ENCODE measurements around the gene KIF1A.

Gene KIF1A

DNA sequence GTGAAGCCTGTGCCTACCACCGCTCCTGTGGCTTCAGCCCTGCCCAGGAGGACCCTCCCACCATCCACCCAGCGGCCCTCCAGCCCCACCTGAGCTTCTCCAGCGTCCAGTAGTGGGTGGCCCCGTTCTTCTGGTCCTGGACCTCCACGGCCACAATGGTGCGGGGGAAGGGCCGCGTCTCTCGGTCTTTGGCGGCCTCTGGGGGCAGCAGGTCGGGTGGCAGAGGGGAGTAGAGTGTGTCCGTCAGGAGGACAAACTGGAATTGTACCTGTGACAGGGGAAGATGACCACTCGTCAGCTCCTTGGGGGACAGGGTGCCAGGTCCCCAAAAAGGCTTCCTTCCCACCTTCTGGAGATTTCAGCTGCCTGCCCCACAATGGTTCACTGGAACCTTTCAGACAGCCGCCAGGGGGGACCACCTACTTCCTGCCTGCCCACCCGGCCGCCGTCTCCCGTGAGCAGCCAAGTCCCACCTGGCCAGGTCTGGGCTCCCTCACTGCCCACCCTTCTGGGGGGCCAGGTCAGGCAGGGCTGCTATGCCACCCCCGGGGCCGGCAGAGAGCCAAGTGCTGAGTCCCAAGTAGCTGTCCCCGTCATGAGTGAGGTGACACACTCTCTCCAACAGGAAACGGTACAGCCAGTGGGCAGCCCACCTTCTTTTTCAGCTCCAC lies 59.3 kb downstream of the KIF1A start:
- Histone ChIP-seq H3K4me1 (ENCODE audit: insufficient read depth, low read length, poor library complexity, severe bottlenecking) (no peaks in the 10 kb centered on the region), H3K79me2 (ENCODE audit: insufficient read depth, low read length) (no peaks in the 10 kb centered on the region), H3K9me2 (replicated peaks; ENCODE audit: low read depth, low read length) (no peaks in the 10 kb centered on the region), H3K4me3 (ENCODE audit: low read length, poor library complexity, severe bottlenecking) (no peak overlapping the region), H4K20me1 (ENCODE audit: insufficient read depth, low read length, poor library complexity, severe bottlenecking) (no peaks in the 10 kb centered on the region), H3F3A (ENCODE audit: low read depth) (no peaks in the 10 kb centered on the region), H3K27me3 (ENCODE audit: insufficient read depth, low read length, poor library complexity, severe bottlenecking) (no peaks in the 10 kb centered on the region), H3K9me3 (ENCODE audit: insufficient read depth, low read depth, low read length) (no peaks in the 10 kb centered on the region), H2AFZ (ENCODE audit: low read length) (no peak overlapping the region), H3K36me3 (ENCODE audit: insufficient read depth, low read length) (no peaks in the 10 kb centered on the region), H3K9ac (ENCODE audit: low read depth, low read length, poor library complexity, severe bottlenecking) (no peak overlapping the region), H3K4me2 (ENCODE audit: low read depth, low read length, poor library complexity, severe bottlenecking) (no peak overlapping the region)
- TF ChIP-seq, protein P1, sequence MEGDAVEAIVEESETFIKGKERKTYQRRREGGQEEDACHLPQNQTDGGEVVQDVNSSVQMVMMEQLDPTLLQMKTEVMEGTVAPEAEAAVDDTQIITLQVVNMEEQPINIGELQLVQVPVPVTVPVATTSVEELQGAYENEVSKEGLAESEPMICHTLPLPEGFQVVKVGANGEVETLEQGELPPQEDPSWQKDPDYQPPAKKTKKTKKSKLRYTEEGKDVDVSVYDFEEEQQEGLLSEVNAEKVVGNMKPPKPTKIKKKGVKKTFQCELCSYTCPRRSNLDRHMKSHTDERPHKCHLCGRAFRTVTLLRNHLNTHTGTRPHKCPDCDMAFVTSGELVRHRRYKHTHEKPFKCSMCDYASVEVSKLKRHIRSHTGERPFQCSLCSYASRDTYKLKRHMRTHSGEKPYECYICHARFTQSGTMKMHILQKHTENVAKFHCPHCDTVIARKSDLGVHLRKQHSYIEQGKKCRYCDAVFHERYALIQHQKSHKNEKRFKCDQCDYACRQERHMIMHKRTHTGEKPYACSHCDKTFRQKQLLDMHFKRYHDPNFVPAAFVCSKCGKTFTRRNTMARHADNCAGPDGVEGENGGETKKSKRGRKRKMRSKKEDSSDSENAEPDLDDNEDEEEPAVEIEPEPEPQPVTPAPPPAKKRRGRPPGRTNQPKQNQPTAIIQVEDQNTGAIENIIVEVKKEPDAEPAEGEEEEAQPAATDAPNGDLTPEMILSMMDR (conservative IDR thresholded peaks at IDR 0.05; ENCODE audit: low read length): no peak
- TF ChIP-seq EZH2phosphoT487 (IDR thresholded peaks at IDR 0.05; ENCODE audit: borderline replicate concordance): no peak

DNA sequence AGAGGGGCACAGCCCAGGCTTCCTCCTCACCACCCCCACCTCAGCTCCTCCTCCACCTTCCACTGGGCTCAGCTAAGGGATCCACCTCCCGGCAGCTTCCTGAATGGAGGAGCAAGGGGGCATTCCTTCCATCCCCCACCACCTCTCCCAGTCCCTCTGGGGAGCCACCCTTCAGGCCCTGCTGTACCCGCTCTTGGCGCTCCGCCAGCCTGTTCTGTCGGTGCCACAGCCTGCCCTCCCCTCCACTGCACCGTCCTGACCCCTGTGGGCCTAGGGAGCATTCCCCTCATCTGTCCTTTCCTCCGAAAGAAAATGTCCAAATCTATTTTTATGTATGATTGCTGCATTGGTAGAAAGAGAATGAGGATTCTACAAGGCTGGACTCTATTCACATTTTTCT lies 59.9 kb downstream of the KIF1A start:
- Histone ChIP-seq H3K4me1 (ENCODE audit: insufficient read depth, low read length, poor library complexity, severe bottlenecking) (no peaks in the 10 kb centered on the region), H3K9ac (ENCODE audit: low read depth, low read length, poor library complexity, severe bottlenecking) (no peak overlapping the region), H3K4me3 (ENCODE audit: low read length, poor library complexity, severe bottlenecking) (no peak overlapping the region), H3F3A (ENCODE audit: low read depth) (no peaks in the 10 kb centered on the region), H3K36me3 (ENCODE audit: insufficient read depth, low read length) (no peaks in the 10 kb centered on the region), H2AFZ (ENCODE audit: low read length) (no peak overlapping the region), H3K9me3 (ENCODE audit: insufficient read depth, low read depth, low read length) (no peaks in the 10 kb centered on the region), H3K27me3 (ENCODE audit: insufficient read depth, low read length, poor library complexity, severe bottlenecking) (no peaks in the 10 kb centered on the region), H4K20me1 (ENCODE audit: insufficient read depth, low read length, poor library complexity, severe bottlenecking) (no peaks in the 10 kb centered on the region), H3K4me2 (ENCODE audit: low read depth, low read length, poor library complexity, severe bottlenecking) (no peak overlapping the region), H3K9me2 (replicated peaks; ENCODE audit: low read depth, low read length) (no peaks in the 10 kb centered on the region), H3K79me2 (ENCODE audit: insufficient read depth, low read length) (no peaks in the 10 kb centered on the region)
- TF ChIP-seq EZH2phosphoT487 (IDR thresholded peaks at IDR 0.05; ENCODE audit: borderline replicate concordance): no peak
- TF ChIP-seq, protein P1 (conservative IDR thresholded peaks at IDR 0.05; ENCODE audit: low read length): no peak

DNA sequence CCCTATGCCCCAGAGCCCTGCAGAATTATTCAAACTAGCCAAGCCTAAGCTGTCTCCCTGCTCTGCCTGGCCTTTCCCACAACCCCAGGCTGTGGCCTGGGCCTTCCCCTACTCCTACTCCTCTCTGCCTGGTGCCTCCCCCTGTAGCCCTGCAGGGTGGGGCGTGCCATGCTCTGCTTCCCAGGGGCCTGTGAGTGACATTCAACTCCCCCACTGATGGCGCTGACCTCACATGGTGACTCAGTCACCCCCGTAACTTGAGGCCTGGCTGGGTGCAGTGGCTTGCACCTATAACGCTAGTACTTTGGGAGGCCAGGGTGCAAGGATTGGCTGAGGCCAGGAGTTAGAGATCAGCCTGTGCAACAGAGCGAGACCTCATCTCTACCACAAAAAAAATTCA lies 60.6 kb downstream of the KIF1A start:
- H3K4me2 ChIP-seq (ENCODE audit: low read depth, low read length, poor library complexity, severe bottlenecking): no peak overlapping the region

More for the DNA sequence above, 60.6 kb downstream of the KIF1A start:
- TF ChIP-seq EZH2phosphoT487 (IDR thresholded peaks at IDR 0.05; ENCODE audit: borderline replicate concordance): no peak
- TF ChIP-seq, protein P1 (conservative IDR thresholded peaks at IDR 0.05; ENCODE audit: low read length): no peak
- Histone ChIP-seq H3K9me2 (replicated peaks; ENCODE audit: low read depth, low read length) (no peaks in the 10 kb centered on the region), H3F3A (ENCODE audit: low read depth) (no peaks in the 10 kb centered on the region), H3K9ac (ENCODE audit: low read depth, low read length, poor library complexity, severe bottlenecking) (no peak overlapping the region), H2AFZ (ENCODE audit: low read length) (no peak overlapping the region), H3K4me1 (ENCODE audit: insufficient read depth, low read length, poor library complexity, severe bottlenecking) (no peaks in the 10 kb centered on the region), H3K79me2 (ENCODE audit: insufficient read depth, low read length) (no peaks in the 10 kb centered on the region), H3K9me3 (ENCODE audit: insufficient read depth, low read depth, low read length) (no peaks in the 10 kb centered on the region), H3K27me3 (ENCODE audit: insufficient read depth, low read length, poor library complexity, severe bottlenecking) (no peaks in the 10 kb centered on the region), H3K4me3 (ENCODE audit: low read length, poor library complexity, severe bottlenecking) (no peak overlapping the region), H4K20me1 (ENCODE audit: insufficient read depth, low read length, poor library complexity, severe bottlenecking) (no peaks in the 10 kb centered on the region), H3K36me3 (ENCODE audit: insufficient read depth, low read length) (no peaks in the 10 kb centered on the region)
